GM12878 (cell line): ENCODE measurements around the gene ABCF1. TPM values are rescaled to one million over a fixed set of nuclear protein-coding genes. Genes with fewer than 3 reads are reported as not detected.

ENCODE experiments used
- ATAC-seq: fragments of 200-7000 bp; cut with Tn5 transposase; 3 replicates; pipeline ENCODE4 v1.9.1; 2020; ENCODE audit warnings: mild to moderate bottlenecking, moderate library complexity
- BruUV-seq: library from RNA; stranded (reverse); fragments of 400-500 nt; replicated peaks from 2 replicates; lab custom pipeline; 2021; lab: Mats Ljungman, UMichigan
- CTCF ChIA-PET: fragments of 300-600 bp; sonication (Branson Sonifier 250); formaldehyde crosslinking; extraction: SDS; loops from one replicate; lab custom pipeline; 2021; ENCODE audit warnings: inconsistent platforms; lab: Yijun Ruan, JAX
- POLR2A ChIA-PET: fragments of 350-600 bp; formaldehyde crosslinking; extraction: SDS; loops from one replicate; lab custom pipeline; 2021; ENCODE audit warnings: inconsistent platforms; lab: Charles Lee
- RAD21 ChIA-PET: fragments of 300-600 bp; sonication (Branson Sonifier 250); formaldehyde crosslinking; loops from one replicate; lab custom pipeline; 2023; ENCODE audit warnings: antibody characterized with exemption; ENCODE audit not compliant: unreplicated experiment; lab: Charles Lee
- SMC1A ChIA-PET: fragments of 300-600 bp; sonication (Branson Sonifier 250); formaldehyde crosslinking; loops from one replicate; lab custom pipeline; 2023; ENCODE audit not compliant: unreplicated experiment, uncharacterized antibody; lab: Charles Lee
- DNase-seq: peaks from one replicate; pipeline ENCODE4 v3.0.0-alpha.2; 2011; ENCODE audit warnings: low read depth, low spot score
- FAIRE-seq: peaks from 3 replicates; lab custom pipeline; 2011; peaks lifted over from hg19 to GRCh38; lab: Jason Lieb, UNC
- H2AFZ ChIP-seq: 2 replicates; pipeline ENCODE4 v1.6.0; 2011; ENCODE audit warnings: low read depth, low read length, control low read depth; ENCODE audit not compliant: control insufficient read depth
- H3K27ac ChIP-seq: 2 replicates; pipeline ENCODE4 v1.5.1; 2011; ENCODE audit warnings: control low read depth; ENCODE audit not compliant: control insufficient read depth, insufficient read depth
- H3K27me3 ChIP-seq, 2 experiments: replicated peaks in 1 of 2; 2 replicates each; pipeline versions ENCODE4 v1.6.0 to v1.6.1; 2011; ENCODE audit warnings: low read length in 1 of 2; ENCODE audit not compliant: control insufficient read depth in 2 of 2, insufficient read depth in 2 of 2
- H3K36me3 ChIP-seq, 2 experiments: 2 replicates each; pipeline ENCODE4 v1.5.1; 2011; ENCODE audit warnings: low read length in 1 of 2; ENCODE audit not compliant: control insufficient read depth in 2 of 2, insufficient read depth in 2 of 2
- H3K4me1 ChIP-seq: 2 replicates; pipeline ENCODE4 v1.6.1; 2011; ENCODE audit warnings: mild to moderate bottlenecking, low read length, moderate library complexity, mixed read lengths; ENCODE audit not compliant: control insufficient read depth, insufficient read depth
- H3K4me2 ChIP-seq: 2 replicates; pipeline ENCODE4 v1.6.0; 2011; ENCODE audit warnings: control low read depth; ENCODE audit not compliant: control insufficient read depth, insufficient read depth
- H3K4me3 ChIP-seq: fragments of 200-600 bp; sonication (generic); 2 replicates; pipeline ENCODE4 v1.5.1; 2016
- H3K79me2 ChIP-seq: 2 replicates; pipeline ENCODE4 v1.6.0; 2011; ENCODE audit warnings: low read length; ENCODE audit not compliant: control insufficient read depth, insufficient read depth
- H3K9ac ChIP-seq: 2 replicates; pipeline ENCODE4 v1.8.0; 2011; ENCODE audit warnings: low read length, control low read depth, mixed read lengths; ENCODE audit not compliant: control insufficient read depth, insufficient read depth
- H3K9me3 ChIP-seq: replicated peaks from 3 replicates; pipeline ENCODE4 v1.5.1; 2011; ENCODE audit warnings: mild to moderate bottlenecking, low read length; ENCODE audit not compliant: control insufficient read depth, insufficient read depth
- H4K20me1 ChIP-seq: 2 replicates; pipeline ENCODE4 v1.6.0; 2011; ENCODE audit not compliant: control insufficient read depth, insufficient read depth
- CEBPB ChIP-seq, 2 experiments: fragments of 150-350 bp in 1 of 2; IDR thresholded peaks; 2 replicates each; pipeline ENCODE4 v1.6.1; 2012 to 2014; ENCODE audit warnings: low read depth in 2 of 2, low read length in 2 of 2, borderline replicate concordance in 1 of 2, inconsistent platforms in 1 of 2
- NFXL1 ChIP-seq: fragments of 450-650 bp; IDR thresholded peaks from 2 replicates; pipeline ENCODE4 v1.6.1; 2017; ENCODE audit warnings: antibody characterized with exemption, mild to moderate bottlenecking, borderline replicate concordance
- WGBS: methylation state at CpG from one replicate; pipeline ENCODE4 v1.1.6; 2016; ENCODE audit warnings: low lambda C conversion rate; ENCODE audit not compliant: insufficient replicate concordance, insufficient coverage; ENCODE audit errors: missing lambda C conversion rate; 5-methylcytosine and 5-hydroxymethylcytosine counted together
- in situ Hi-C: fragments of 300-500 bp; cut with MboI; formaldehyde crosslinking; loops from 9 replicates; pipeline ENCODE4 v1.14.3; 2018; ENCODE audit warnings: mixed read lengths
- intact Hi-C: fragments of 100-400 bp; cut with micrococcal nuclease; formaldehyde crosslinking; loops from one replicate; pipeline ENCODE4 v1.14.2; 2022; ENCODE audit not compliant: unreplicated experiment
- polyA plus RNA-seq, 11 experiments: library from polyadenylated mRNA; depleted of rRNA in 4 of 11; unstranded in 6 of 11; stranded (reverse) in 5 of 11; fragments of >200 nt; fragmentation: Nextera tagmentation in 4 of 11; fragmentation: Illumina TruSeq in 1 of 11; extraction: Ambion mirVana in 4 of 11; extraction: Trizol in 1 of 11; gene quantifications; 1 replicate in 1 of 11; 2 replicates in 10 of 11; pipeline versions ENCODE4 v1.2.1 to v1.2.3, GENCODE V29; 2011 to 2016; ENCODE audit warnings: inconsistent platforms in 2 of 11, missing spikeins in 2 of 11, low read depth in 1 of 11
- total RNA-seq, 4 experiments: library from RNA; depleted of rRNA in 3 of 4; stranded (reverse); fragments of >200 nt in 3 of 4; fragmentation: Illumina TruSeq in 1 of 4; extraction: Trizol in 1 of 4; gene quantifications; 2 replicates each; pipeline versions ENCODE4 v1.2.1 to v1.2.3, GENCODE V29; 2013 to 2021
- TF ChIP-seq, protein P1 (sequence below): fragments of 450-650 bp; IDR thresholded peaks from 2 replicates; pipeline ENCODE4 v1.6.1; 2018; ENCODE audit warnings: mild to moderate bottlenecking, low read depth, moderate library complexity; ENCODE audit not compliant: partially characterized antibody
- TF ChIP-seq, protein P2 (sequence below), 3 experiments: IDR thresholded peaks in 2 of 3; conservative IDR thresholded peaks in 1 of 3; 2 replicates each; pipeline ENCODE4 v1.5.1; 2011; ENCODE audit warnings: low read depth in 3 of 3, low read length in 3 of 3, mild to moderate bottlenecking in 3 of 3, control low read depth in 2 of 3, moderate library complexity in 2 of 3, inconsistent platforms in 1 of 3, mixed read lengths in 1 of 3; ENCODE audit not compliant: control insufficient read depth in 2 of 3, insufficient read depth in 1 of 3; ENCODE audit errors: extremely low read depth in 1 of 3

ABCF1 gene
- total and polyA plus RNA-seq, 10 of the 15 experiments (the other 5 are each of a cell fraction or from before 2014, with no cell fraction given), result 21.3 to 79.6 (median 55.9) TPM

DNA sequence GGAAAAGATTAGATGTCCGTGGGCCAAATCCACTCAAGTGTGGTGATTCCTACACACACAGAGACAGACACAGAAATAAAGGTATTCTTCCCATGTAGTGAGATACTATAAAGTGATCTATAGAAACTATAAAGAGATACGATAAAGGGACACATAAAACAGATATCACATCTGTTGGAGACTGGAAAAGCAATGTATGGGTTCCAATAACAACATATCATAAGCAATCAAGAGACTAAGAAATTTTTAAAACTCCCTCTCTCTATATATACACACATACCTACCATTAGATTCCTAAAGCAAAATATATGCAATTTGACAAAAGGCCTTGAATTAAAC lies 40.6 kb downstream of the ABCF1 start (continued):
- TF ChIP-seq, protein P1, sequence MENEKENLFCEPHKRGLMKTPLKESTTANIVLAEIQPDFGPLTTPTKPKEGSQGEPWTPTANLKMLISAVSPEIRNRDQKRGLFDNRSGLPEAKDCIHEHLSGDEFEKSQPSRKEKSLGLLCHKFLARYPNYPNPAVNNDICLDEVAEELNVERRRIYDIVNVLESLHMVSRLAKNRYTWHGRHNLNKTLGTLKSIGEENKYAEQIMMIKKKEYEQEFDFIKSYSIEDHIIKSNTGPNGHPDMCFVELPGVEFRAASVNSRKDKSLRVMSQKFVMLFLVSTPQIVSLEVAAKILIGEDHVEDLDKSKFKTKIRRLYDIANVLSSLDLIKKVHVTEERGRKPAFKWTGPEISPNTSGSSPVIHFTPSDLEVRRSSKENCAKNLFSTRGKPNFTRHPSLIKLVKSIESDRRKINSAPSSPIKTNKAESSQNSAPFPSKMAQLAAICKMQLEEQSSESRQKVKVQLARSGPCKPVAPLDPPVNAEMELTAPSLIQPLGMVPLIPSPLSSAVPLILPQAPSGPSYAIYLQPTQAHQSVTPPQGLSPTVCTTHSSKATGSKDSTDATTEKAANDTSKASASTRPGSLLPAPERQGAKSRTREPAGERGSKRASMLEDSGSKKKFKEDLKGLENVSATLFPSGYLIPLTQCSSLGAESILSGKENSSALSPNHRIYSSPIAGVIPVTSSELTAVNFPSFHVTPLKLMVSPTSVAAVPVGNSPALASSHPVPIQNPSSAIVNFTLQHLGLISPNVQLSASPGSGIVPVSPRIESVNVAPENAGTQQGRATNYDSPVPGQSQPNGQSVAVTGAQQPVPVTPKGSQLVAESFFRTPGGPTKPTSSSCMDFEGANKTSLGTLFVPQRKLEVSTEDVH, result no peak
- no peak for TF ChIP-seq CEBPB (IDR thresholded peaks at IDR 0.05; ENCODE audit: borderline replicate concordance in 1 of 2, low read depth in 2 of 2, low read length in 2 of 2)

DNA sequence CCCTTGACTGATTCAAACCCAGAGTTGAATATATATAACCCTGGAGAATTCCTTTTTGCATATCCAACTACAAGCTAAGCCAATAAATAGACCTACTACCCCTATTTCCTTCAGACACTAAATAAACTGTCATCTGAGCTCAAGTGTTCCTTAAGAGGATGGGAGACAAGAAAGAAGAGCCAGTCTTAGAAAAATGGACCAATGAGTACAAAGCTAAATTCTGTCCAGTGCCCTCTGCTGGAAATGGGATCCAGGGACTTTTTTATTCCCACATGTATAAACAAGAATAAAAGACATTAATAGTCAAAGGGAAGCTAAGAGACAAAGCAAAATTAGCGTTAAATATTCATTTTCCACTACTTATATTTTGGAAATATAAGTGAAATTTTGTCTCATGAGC lies 41.0 kb downstream of the ABCF1 start:
- H3K4me2 ChIP-seq, result peak overlapping the region; percentile 39

More for the DNA sequence above, 41.0 kb downstream of the ABCF1 start:
- Histone ChIP-seq H4K20me1 (0 out of 2 replicates have a peak, but pooled peaks cover 8% of the 10 kb centered on the region), H3K4me1 (peaks cover 3% of the 10 kb centered on the region), H3K27me3 (no peaks in the 10 kb centered on the region), H3K36me3 (peaks cover 3 to 53% of the 10 kb centered on the region in 2 experiments), H3K79me2 (peaks cover 39% of the 10 kb centered on the region), H3K27ac (no peak overlapping the region), H3K9ac (no peak overlapping the region), H3K9me3 (no peaks in the 10 kb centered on the region; the same call in 2 of the 3 replicates), H2AFZ (no peak overlapping the region), H3K4me3 (no peak overlapping the region)
- CTCF ChIA-PET, result interaction anchor here (1.0 to 4.2 kb wide), 12 partner anchors 7 to 130 kb away, joined by 3 to 41 read pairs (median 11); partner anchors contain the start of gene DHX16
- no TSS peak for BruUV-seq
- in situ Hi-C loops, result no loop called here
- SMC1A ChIA-PET, result interaction anchor here (1.6 to 3.5 kb wide), 7 partner anchors 12 to 129 kb away, joined by 3 to 16 read pairs (median 7); no protein-coding TSS in a partner anchor
- RAD21 ChIA-PET, result interaction anchor here (0.9 to 2.2 kb wide), 4 partner anchors 41 to 130 kb away, joined by 3 to 7 read pairs (median 6); partner anchors contain the start of gene ABCF1
- FAIRE-seq, result no peak
- ATAC-seq, result no peak
- POLR2A ChIA-PET, result interaction anchor here (0.6 to 2.0 kb wide), 9 partner anchors 11 to 534 kb away, joined by 3 to 11 read pairs (median 6); partner anchors contain the start of genes C6orf136, GNL1 and PRR3
- WGBS, result 100% methylated on average over 1 of the region's 1 CpG
- no peak for DNase-seq
- intact Hi-C loops, result no loop called here
- TF ChIP-seq, protein P2, sequence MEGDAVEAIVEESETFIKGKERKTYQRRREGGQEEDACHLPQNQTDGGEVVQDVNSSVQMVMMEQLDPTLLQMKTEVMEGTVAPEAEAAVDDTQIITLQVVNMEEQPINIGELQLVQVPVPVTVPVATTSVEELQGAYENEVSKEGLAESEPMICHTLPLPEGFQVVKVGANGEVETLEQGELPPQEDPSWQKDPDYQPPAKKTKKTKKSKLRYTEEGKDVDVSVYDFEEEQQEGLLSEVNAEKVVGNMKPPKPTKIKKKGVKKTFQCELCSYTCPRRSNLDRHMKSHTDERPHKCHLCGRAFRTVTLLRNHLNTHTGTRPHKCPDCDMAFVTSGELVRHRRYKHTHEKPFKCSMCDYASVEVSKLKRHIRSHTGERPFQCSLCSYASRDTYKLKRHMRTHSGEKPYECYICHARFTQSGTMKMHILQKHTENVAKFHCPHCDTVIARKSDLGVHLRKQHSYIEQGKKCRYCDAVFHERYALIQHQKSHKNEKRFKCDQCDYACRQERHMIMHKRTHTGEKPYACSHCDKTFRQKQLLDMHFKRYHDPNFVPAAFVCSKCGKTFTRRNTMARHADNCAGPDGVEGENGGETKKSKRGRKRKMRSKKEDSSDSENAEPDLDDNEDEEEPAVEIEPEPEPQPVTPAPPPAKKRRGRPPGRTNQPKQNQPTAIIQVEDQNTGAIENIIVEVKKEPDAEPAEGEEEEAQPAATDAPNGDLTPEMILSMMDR (IDR thresholded peaks at IDR 0.05 in 2 of 3, conservative IDR thresholded peaks at IDR 0.05 in 1 of 3; ENCODE audit: control insufficient read depth in 2 of 3, extremely low read depth in 1 of 3, insufficient read depth in 1 of 3, low read depth in 3 of 3, low read length in 3 of 3), result peak in 1 of 3 experiments; percentile 8; a peak in 1 of 6 replicates
- no peak for TF ChIP-seq NFXL1
